Mononuclear cell (primary cell): ENCODE results near the gene NR0B2. TPM values are rescaled to one million over a fixed set of nuclear protein-coding genes. Genes with fewer than 3 reads are reported as not detected.
A peak's percentile ranks its signal among the peaks of the same experiment; 100 is the strongest.

ENCODE experiments used
- H3K27me3 ChIP-seq: 2 replicates; pipeline ENCODE4 v1.6.0; 2011; ENCODE audit warnings: low read length, control low read depth; ENCODE audit not compliant: insufficient read depth
- H3K4me1 ChIP-seq: 2 replicates; pipeline ENCODE4 v1.5.1; 2011; ENCODE audit warnings: mild to moderate bottlenecking, low read length, control low read depth; ENCODE audit not compliant: insufficient read depth
- H3K4me3 ChIP-seq: 2 replicates; pipeline ENCODE4 v1.5.1; 2011; ENCODE audit warnings: mild to moderate bottlenecking, low read length, moderate library complexity
- H3K9me3 ChIP-seq: 2 replicates; pipeline ENCODE4 v1.5.1; 2011; ENCODE audit warnings: low read depth, mild to moderate bottlenecking, control low read depth, low read length
- total RNA-seq: library from RNA; depleted of rRNA; stranded (reverse); fragments of >200 nt; gene quantifications from one replicate; pipeline ENCODE4 v1.2.3, GENCODE V29; 2012

Gene NR0B2
- total RNA-seq, 1 donor = not detected

DNA sequence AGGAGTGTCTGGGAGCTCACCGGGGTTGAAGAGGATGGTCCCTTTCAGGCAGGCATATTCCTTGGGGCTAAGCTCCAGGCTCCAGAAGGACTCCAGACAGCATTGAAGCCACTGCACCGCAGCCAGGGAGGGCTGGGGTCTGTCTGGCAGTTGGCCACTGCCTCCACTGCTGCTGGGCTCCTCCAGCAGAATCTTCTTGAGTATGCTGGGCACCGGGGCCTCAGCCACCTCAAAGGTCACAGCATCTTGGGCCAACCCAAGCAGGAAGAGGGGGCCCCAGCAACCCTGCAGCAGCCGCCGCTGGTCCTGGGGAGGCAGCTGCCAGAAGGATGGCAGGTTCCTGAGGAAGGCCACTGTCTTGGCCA, 404 bp downstream of the NR0B2 start:
- Histone ChIP-seq H3K9me3 (no peaks in the 10 kb centered on the region), H3K4me1 (no peaks in the 10 kb centered on the region), H3K4me3 (no peak overlapping the region), H3K27me3 (no peaks in the 10 kb centered on the region)

- no peak overlapping the region for H3K4me3 ChIP-seq
Observed at GRCh38 chr1:26912147-26912490, 1.7 kb downstream of the NR0B2 start.

GRCh38 chr1:26911399-26912146, 2.2 kb downstream of the NR0B2 start:
- Histone ChIP-seq H3K4me1 (no peaks in the 10 kb centered on the region), H3K4me3 (no peak overlapping the region), H3K27me3 (no peaks in the 10 kb centered on the region), H3K9me3 (no peaks in the 10 kb centered on the region)

More at GRCh38 chr1:26912147-26912490, 1.7 kb downstream of the NR0B2 start:
- Histone ChIP-seq H3K27me3 (no peaks in the 10 kb centered on the region), H3K9me3 (no peaks in the 10 kb centered on the region), H3K4me1 (no peaks in the 10 kb centered on the region)

- Histone ChIP-seq H3K4me1 (no peaks in the 10 kb centered on the region), H3K27me3 (no peaks in the 10 kb centered on the region), H3K4me3 (no peak overlapping the region), H3K9me3 (no peaks in the 10 kb centered on the region)
Observed at GRCh38 chr1:26910343-26911160, 3.2 kb downstream of the NR0B2 start.

GRCh38 chr1:26909951-26910342, 3.8 kb downstream of the NR0B2 start:
- no peak overlapping the region for H3K4me3 ChIP-seq
- no peaks in the 10 kb centered on the region for H3K4me1 ChIP-seq
- no peaks in the 10 kb centered on the region for H3K27me3 ChIP-seq
- no peaks in the 10 kb centered on the region for H3K9me3 ChIP-seq

DNA sequence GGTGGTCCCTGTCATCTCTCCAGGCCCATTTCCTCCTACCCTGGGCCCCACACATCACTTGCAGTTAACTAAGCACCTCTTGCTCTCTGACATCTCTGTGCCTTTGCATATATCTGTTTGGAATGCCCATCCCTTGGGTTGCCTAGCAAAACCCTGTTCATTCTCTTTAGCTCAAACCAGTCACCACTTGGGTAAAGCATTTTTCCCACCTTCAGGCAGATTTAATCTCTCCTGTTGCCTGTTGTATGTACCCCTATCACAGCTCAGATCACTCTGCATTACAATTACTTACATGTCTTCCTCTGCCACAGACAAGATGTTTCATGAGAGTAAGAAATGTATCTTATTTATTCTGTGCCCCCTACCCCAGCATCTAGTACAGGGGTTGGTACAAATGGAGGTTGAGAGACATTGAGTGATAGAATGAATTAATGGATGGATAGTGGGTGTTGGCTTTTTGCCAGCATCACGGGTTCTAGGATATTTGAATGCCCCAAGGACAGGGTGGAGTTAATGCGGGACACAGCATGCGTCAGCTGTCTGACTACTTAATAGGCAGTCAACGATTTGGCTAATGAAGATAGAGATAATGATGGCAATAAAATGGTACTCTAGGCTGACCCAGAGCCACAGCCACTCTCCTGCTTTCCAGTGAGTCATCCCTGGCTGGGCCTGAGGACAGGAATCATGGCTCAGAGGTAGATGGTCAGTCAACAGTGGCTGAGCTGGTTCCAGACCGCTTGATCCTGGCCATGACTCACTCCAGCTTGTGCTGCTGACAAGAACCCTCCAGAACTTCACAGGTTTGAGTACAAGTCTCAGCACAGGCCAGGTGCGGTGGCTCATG, 6.5 kb downstream of the NR0B2 start:
- Histone ChIP-seq H3K4me1 (no peaks in the 10 kb centered on the region), H3K9me3 (no peaks in the 10 kb centered on the region), H3K4me3 (no peak overlapping the region), H3K27me3 (no peaks in the 10 kb centered on the region)

DNA sequence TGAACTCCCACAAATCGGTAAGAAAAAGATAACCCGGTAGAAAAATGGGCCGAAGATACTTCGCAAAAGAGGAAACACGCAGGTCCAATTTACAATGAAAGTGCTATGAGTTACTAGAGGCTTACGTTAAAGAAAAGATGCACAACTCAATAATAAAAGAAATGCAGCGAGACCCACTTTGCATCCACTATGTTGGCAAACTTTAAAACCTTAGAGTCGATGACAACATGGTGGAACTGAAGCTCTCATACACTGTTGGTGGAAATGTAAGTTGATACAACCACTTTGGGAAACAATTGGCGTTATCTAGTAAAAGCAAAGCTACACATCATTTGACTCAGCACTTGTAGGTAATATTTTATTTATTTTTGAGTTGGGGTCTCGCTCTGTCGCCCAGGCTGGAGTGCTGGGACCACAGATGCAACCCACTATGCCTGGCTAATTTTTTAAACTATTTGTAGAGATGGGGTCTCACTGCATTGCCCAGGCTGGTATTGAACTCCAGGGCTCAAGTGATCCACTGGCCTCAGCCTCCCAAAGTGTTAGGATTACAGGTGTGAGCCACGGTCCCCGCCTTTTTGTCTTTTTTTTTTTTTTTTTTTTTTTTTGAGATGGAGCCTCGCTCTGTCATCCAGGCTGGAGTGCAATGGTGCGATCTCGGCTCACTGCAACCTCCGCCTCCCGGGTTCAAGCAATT, 12.8 kb downstream of the NR0B2 start:
- Histone ChIP-seq H3K4me1 (peaks cover 26% of the 10 kb centered on the region), H3K27me3 (no peaks in the 10 kb centered on the region), H3K4me3 (peak overlapping the region; percentile 71), H3K9me3 (no peaks in the 10 kb centered on the region)

DNA sequence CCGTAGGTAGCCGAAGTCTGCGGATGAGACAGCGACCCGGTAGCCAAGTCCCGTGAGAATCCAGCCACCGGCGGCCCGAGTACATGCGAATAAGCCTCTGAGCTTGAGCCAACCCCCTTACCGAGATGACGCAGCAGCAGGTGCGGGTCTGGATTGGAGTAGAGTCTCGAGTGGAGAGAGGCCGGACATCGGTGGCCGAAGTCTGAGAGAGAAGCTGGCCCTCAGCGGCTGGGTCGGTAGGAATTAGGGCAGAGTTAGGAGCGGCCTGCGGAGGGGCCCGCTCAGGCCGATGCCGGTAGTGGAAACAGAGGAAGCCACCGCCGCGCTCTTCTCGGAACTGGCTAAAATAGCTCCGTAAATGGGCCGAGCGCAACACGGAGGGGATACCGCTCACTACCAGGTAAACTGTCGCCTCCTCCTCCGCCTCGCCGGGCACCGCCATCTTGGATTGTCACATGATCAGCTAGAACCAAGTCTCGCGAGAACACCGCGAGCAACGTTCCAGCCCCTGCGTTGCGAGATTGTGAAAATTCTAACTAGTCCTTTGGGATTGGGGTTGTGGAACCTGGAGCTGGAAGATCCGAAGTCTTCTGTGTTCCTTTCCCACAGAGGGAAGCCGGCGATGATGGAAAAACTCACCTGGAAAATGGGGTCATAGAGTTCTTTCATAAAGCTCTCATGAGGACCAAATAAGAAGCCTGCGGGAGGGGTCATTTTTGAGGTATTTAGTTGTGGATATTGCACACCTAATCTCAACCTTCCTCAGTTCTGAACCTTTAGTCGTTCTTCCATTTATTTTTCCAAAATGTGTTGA, 13.6 kb downstream of the NR0B2 start, which contains the start of gene GPATCH3:
GPATCH3 (minus strand) TSS at position 467 of the 814 bp plus-strand sequence; CDS start at position 442, 25 bp downstream.
- Histone ChIP-seq H3K4me3 (peak within 1 kb of the TSS; percentile 71), H3K4me1 (peaks cover 26% of the 10 kb centered on the region)

DNA sequence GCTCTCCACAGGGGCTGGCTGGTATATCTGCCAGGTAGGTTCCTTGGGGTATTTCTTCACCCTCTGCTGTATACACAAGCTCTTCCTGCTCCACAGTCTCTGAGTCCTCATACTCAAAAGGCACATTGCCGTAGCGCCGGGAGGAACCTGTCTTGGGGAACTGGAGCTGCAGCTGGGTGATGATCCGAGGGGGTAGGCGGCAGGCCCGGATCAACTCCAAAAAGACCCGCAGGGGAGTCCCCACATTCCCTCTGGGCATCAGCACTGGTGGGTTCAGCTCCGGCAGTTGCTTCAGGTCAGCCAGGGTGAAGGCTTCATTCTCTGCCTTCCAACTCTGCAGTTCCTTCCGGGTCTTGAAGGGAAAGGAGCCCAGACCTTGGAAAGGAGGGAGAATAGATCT, 16.4 kb downstream of the NR0B2 start:
- H3K27me3 ChIP-seq = no peaks in the 10 kb centered on the region
- H3K4me3 ChIP-seq = no peak overlapping the region
- no peaks in the 10 kb centered on the region for H3K9me3 ChIP-seq
- H3K4me1 ChIP-seq = peaks cover 26% of the 10 kb centered on the region

More for the DNA sequence above, 13.6 kb downstream of the NR0B2 start, which contains the start of gene GPATCH3:
- Histone ChIP-seq H3K9me3 (no peaks in the 10 kb centered on the region), H3K27me3 (no peaks in the 10 kb centered on the region)

GRCh38 chr1:26894263-26894662, 19.5 kb downstream of the NR0B2 start:
- Histone ChIP-seq H3K9me3 (no peaks in the 10 kb centered on the region), H3K27me3 (no peaks in the 10 kb centered on the region), H3K4me1 (peaks cover 25% of the 10 kb centered on the region), H3K4me3 (no peak overlapping the region)

GRCh38 chr1:26890467-26890796, 23.3 kb downstream of the NR0B2 start:
- Histone ChIP-seq H3K4me3 (peak overlapping the region; percentile 78), H3K4me1 (peaks cover 21% of the 10 kb centered on the region), H3K27me3 (no peaks in the 10 kb centered on the region), H3K9me3 (no peaks in the 10 kb centered on the region)

DNA sequence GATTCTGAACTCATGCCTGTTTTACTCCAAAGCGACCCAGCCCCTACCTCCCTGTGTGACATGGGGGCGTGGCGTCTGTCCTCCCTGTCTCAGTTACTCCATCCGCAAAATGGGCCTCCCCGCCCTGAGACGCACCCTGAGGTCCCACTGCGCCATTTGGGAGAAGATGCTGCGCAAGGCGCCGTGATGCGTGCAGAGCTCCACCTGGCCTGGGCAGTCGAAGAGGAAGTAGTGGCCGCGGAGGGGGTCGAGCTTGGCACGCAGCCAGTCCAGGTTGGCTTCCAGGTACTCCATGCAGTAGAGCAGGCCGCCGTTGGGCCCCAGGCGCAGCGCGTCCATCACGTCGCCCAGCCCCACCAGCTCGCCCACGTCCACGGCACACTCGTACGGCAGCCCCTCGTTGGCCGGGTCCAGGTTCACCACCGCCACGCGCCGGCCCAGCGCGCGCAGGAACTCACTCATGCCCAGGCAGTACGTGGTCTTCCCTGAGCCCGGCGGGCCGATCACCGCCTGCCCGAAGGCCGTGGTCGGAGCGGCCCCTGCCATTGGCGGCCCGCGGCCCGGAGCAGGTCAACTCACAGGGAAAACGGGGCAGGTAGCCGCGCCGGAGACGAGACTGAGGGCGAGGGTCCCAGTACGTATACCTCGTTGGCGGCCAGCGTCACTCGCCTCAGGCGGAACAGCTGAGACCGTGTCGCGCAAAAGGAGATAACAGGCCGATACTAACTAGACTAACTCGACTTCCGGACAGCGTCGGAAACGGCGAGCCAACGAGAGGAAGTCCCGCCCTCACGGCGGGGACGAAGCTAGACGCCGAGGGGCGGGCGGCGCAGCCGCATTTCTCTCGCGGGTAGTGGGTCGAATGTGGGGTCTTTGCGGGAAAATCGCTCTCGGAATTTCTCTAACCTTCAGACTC, 24.0 kb downstream of the NR0B2 start, which contains the start of gene GPN2:
GPN2 (minus strand) TSS at position 733 of the 916 bp plus-strand sequence; CDS start at position 546, 187 bp downstream.
- Histone ChIP-seq H3K27me3 (no peaks in the 10 kb centered on the region), H3K4me1 (peaks cover 21% of the 10 kb centered on the region), H3K4me3 (peak within 1 kb of the TSS; percentile 78), H3K9me3 (no peaks in the 10 kb centered on the region)

- peaks cover 21% of the 10 kb centered on the region for H3K4me1 ChIP-seq
- H3K9me3 ChIP-seq = no peaks in the 10 kb centered on the region
- H3K27me3 ChIP-seq = no peaks in the 10 kb centered on the region
- no peak overlapping the region for H3K4me3 ChIP-seq
Observed at GRCh38 chr1:26888231-26888630, 25.5 kb downstream of the NR0B2 start.
